HepG2 (cell line): Measurements from ENCODE around the gene ABI3BP. TPM values are rescaled to one million over a fixed set of nuclear protein-coding genes. Genes with fewer than 3 reads are reported as not detected.

ENCODE experiments used
- ATAC-seq: fragments of 200-7000 bp; cut with Tn5 transposase; 3 replicates; pipeline ENCODE4 v1.9.1; 2020; ENCODE audit warnings: mild to moderate bottlenecking, moderate library complexity
- BruUV-seq: library from RNA; stranded (reverse); fragments of 400-500 nt; replicated peaks from 2 replicates; lab custom pipeline; 2021; lab: Mats Ljungman, UMichigan
- CTCF ChIA-PET: fragments of 300-600 bp; formaldehyde crosslinking; extraction: SDS; loops from one replicate; lab custom pipeline; 2021; ENCODE audit warnings: low total read pairs, inconsistent platforms, low intra/inter-chr PET ratio; lab: Yijun Ruan, JAX
- POLR2A ChIA-PET: fragments of 350-600 bp; sonication (Branson Sonifier 250); formaldehyde crosslinking; loops from one replicate; lab custom pipeline; 2020; ENCODE audit warnings: antibody characterized with exemption, inconsistent platforms; lab: Yijun Ruan, JAX
- DNase-seq: peaks from one replicate; pipeline ENCODE4 v3.0.0-alpha.2; 2015; ENCODE audit warnings: low spot score
- FAIRE-seq: peaks from 3 replicates; lab custom pipeline; 2011; peaks lifted over from hg19 to GRCh38; lab: Jason Lieb, UNC
- H2AFZ ChIP-seq: one replicate; pipeline ENCODE4 v1.6.1; 2011; ENCODE audit warnings: low read length, inconsistent platforms
- H3K27ac ChIP-seq: fragments of 300-600 bp; 3 replicates; pipeline ENCODE4 v1.8.0; 2011; ENCODE audit warnings: mixed run types, mild to moderate bottlenecking, mixed read lengths, low read length, inconsistent platforms; ENCODE audit not compliant: insufficient read depth; ENCODE audit errors: extremely low read length
- H3K27me3 ChIP-seq, 2 experiments: fragments of 200-600 bp in 1 of 2; 2 replicates in 1 of 2; 3 replicates in 1 of 2; pipeline versions ENCODE4 v1.6.0 to v1.8.0; 2011; ENCODE audit warnings: low read length in 2 of 2, mild to moderate bottlenecking in 2 of 2, moderate library complexity in 2 of 2, inconsistent platforms in 1 of 2; ENCODE audit not compliant: insufficient read depth in 2 of 2, control insufficient read depth in 1 of 2
- H3K36me3 ChIP-seq, 2 experiments: fragments of 200-600 bp in 1 of 2; replicated peaks in 1 of 2; 2 replicates in 1 of 2; 3 replicates in 1 of 2; pipeline versions ENCODE4 v1.5.1 to v1.8.0; 2011; ENCODE audit warnings: low read length in 2 of 2, inconsistent platforms in 1 of 2; ENCODE audit not compliant: insufficient read depth in 2 of 2, control insufficient read depth in 1 of 2
- H3K4me1 ChIP-seq: 2 replicates; pipeline ENCODE4 v1.5.1; 2012; ENCODE audit warnings: low read length, inconsistent platforms; ENCODE audit not compliant: insufficient read depth
- H3K4me2 ChIP-seq: 2 replicates; pipeline ENCODE4 v1.6.0; 2011; ENCODE audit warnings: low read depth, low read length, inconsistent platforms
- H3K4me3 ChIP-seq, 3 experiments: fragments of 200-600 bp in 1 of 3; sonication (generic), shearing (Covaris generic) in 1 of 3; replicated peaks in 1 of 3; 2 replicates each; pipeline ENCODE4 v1.5.1; 2011 to 2016; ENCODE audit warnings: low read length in 3 of 3, inconsistent platforms in 2 of 3, low read depth in 2 of 3, mild to moderate bottlenecking in 2 of 3, control low read depth in 1 of 3, mixed read lengths in 1 of 3; ENCODE audit not compliant: insufficient read depth in 1 of 3
- H3K79me2 ChIP-seq: one replicate; pipeline ENCODE4 v1.6.1; 2011; ENCODE audit warnings: low read length, inconsistent platforms; ENCODE audit not compliant: insufficient read depth
- H3K9ac ChIP-seq: 2 replicates; pipeline ENCODE4 v1.6.0; 2011; ENCODE audit warnings: mild to moderate bottlenecking, low read depth, low read length, inconsistent platforms; ENCODE audit not compliant: insufficient read depth
- H3K9me3 ChIP-seq: 2 replicates; pipeline ENCODE4 v1.5.1; 2012; ENCODE audit warnings: mild to moderate bottlenecking, low read length
- H4K20me1 ChIP-seq: 2 replicates; pipeline ENCODE4 v1.6.0; 2011; ENCODE audit warnings: inconsistent platforms, mild to moderate bottlenecking, low read length, moderate library complexity; ENCODE audit not compliant: insufficient read depth
- BRD4 ChIP-seq: sonication (generic); formaldehyde crosslinking; IDR thresholded peaks from 2 replicates; pipeline ENCODE4 v1.4.0; 2020; ENCODE audit warnings: missing genetic modification reagents
- CHCHD3 ChIP-seq: sonication (generic); formaldehyde crosslinking; IDR thresholded peaks from 2 replicates; pipeline ENCODE4 v1.8.0; 2022; ENCODE audit warnings: mild to moderate bottlenecking, missing genetic modification reagents, moderate library complexity
- EP300 ChIP-seq, 3 experiments: sonication (generic) in 1 of 3; formaldehyde crosslinking in 1 of 3; IDR thresholded peaks; 2 replicates each; pipeline versions ENCODE4 v1.5.1 to v1.6.1; 2011 to 2020; ENCODE audit warnings: low read depth in 2 of 3, low read length in 2 of 3, borderline replicate concordance in 1 of 3, improper control_type of control experiment in 1 of 3, mild to moderate bottlenecking in 1 of 3, missing genetic modification reagents in 1 of 3, moderate library complexity in 1 of 3
- HIC2 ChIP-seq: sonication (generic); formaldehyde crosslinking; IDR thresholded peaks from 2 replicates; pipeline ENCODE4 v1.9.0; 2022; ENCODE audit warnings: low read depth, missing genetic modification reagents
- MLX ChIP-seq: IDR thresholded peaks from 2 replicates; pipeline ENCODE4 v1.6.1; 2016
- NONO ChIP-seq, 2 experiments: fragments of 450-650 bp in 1 of 2; sonication (generic) in 1 of 2; formaldehyde crosslinking in 1 of 2; IDR thresholded peaks in 1 of 2; conservative IDR thresholded peaks in 1 of 2; 2 replicates each; pipeline versions ENCODE4 v1.6.1 to v1.8.0; 2017 to 2022; ENCODE audit warnings: mild to moderate bottlenecking in 1 of 2, missing genetic modification reagents in 1 of 2, moderate library complexity in 1 of 2
- RXRB ChIP-seq: IDR thresholded peaks from 2 replicates; pipeline ENCODE4 v1.6.1; 2016; ENCODE audit warnings: borderline replicate concordance, missing genetic modification reagents, missing compliant biosample characterization
- ZBED4 ChIP-seq: sonication (generic); formaldehyde crosslinking; IDR thresholded peaks from 2 replicates; pipeline ENCODE4 v1.4.0; 2020; ENCODE audit warnings: missing genetic modification reagents, borderline replicate concordance
- ZBTB7A ChIP-seq: sonication (generic); formaldehyde crosslinking; IDR thresholded peaks from 2 replicates; pipeline ENCODE4 v1.8.0; 2022; ENCODE audit warnings: mild to moderate bottlenecking, missing genetic modification reagents
- ZNF484 ChIP-seq: sonication (generic); formaldehyde crosslinking; IDR thresholded peaks from 2 replicates; pipeline ENCODE4 v1.5.1; 2020; ENCODE audit warnings: mild to moderate bottlenecking, low read depth, missing genetic modification reagents, borderline replicate concordance
- ZNF563 ChIP-seq: sonication (generic); formaldehyde crosslinking; IDR thresholded peaks from 2 replicates; pipeline ENCODE4 v1.8.0; 2022; ENCODE audit warnings: mild to moderate bottlenecking, moderate library complexity, missing genetic modification reagents
- ZNF773 ChIP-seq: sonication (generic); formaldehyde crosslinking; IDR thresholded peaks from 2 replicates; pipeline ENCODE4 v1.4.0; 2020; ENCODE audit warnings: missing genetic modification reagents, borderline replicate concordance
- WGBS: methylation state at CpG from one replicate; pipeline ENCODE4 v1.1.6; 2017; ENCODE audit warnings: low lambda C conversion rate; 5-methylcytosine and 5-hydroxymethylcytosine counted together
- in situ Hi-C: cut with HindIII; loops from 2 replicates; pipeline ENCODE4 v1.10.0; 2017; ENCODE audit warnings: low pct_unique_long_range_greater_than_20kb; ENCODE audit not compliant: extremely low pct_ligation_motif_present
- intact Hi-C: fragments of 100-400 bp; cut with micrococcal nuclease; formaldehyde crosslinking; loops from one replicate; pipeline ENCODE4 v1.10.0; 2022; ENCODE audit not compliant: unreplicated experiment
- polyA plus RNA-seq, 8 experiments: library from polyadenylated mRNA; depleted of rRNA in 3 of 8; stranded (reverse) in 7 of 8; unstranded in 1 of 8; fragments of >200 nt; fragmentation: Illumina TruSeq in 4 of 8; extraction: Trizol in 4 of 8; gene quantifications; 2 replicates each; pipeline versions ENCODE4 v1.2.1 to v1.2.3, GENCODE V29; 2011 to 2016; ENCODE audit warnings: low read depth in 4 of 8, missing spikeins in 1 of 8, mixed read lengths in 1 of 8; ENCODE audit not compliant: insufficient read depth in 1 of 8
- total RNA-seq, 5 experiments: library from RNA; depleted of rRNA; stranded (reverse); fragments of >200 nt; fragmentation: Illumina TruSeq; extraction: Trizol; gene quantifications; 2 replicates each; pipeline ENCODE4 v1.2.3, GENCODE V29; 2016; ENCODE audit warnings: low read depth in 1 of 5

ABI3BP gene
- total and polyA plus RNA-seq, 2 of the 13 experiments (the other 11 are each of a cell fraction or from before 2014, with no cell fraction given), result not detected

- 5% methylated on average over 5 of the region's 5 CpGs for WGBS
- no TSS peak for BruUV-seq
- no peak overlapping the region for H3K4me2 ChIP-seq
- no peaks in the 10 kb centered on the region for H3K36me3 ChIP-seq
- H3K27ac ChIP-seq, result no peak overlapping the region
- FAIRE-seq (no peak), ATAC-seq (no peak), DNase-seq (no peak)
- TF ChIP-seq BRD4 (CRISPR knock-in tag) (no peak), MLX (CRISPR knock-in tag) (no peak), NONO (IDR thresholded peaks at IDR 0.05) (no peak), NONO (CRISPR knock-in tag; conservative IDR thresholded peaks at IDR 0.05) (no peak), ZNF484 (CRISPR knock-in tag) (no peak), ZNF773 (CRISPR knock-in tag) (no peak), ZBTB7A (CRISPR knock-in tag) (no peak)
- in situ Hi-C loops, result no loop called here
- no peaks in the 10 kb centered on the region for H3K79me2 ChIP-seq
- intact Hi-C loops, result no loop called here
- no peaks in the 10 kb centered on the region for H3K9me3 ChIP-seq
- no peak overlapping the region for H3K9ac ChIP-seq
- H2AFZ ChIP-seq, result no peak overlapping the region
- ChIA-PET POLR2A (no interaction called here), CTCF (no interaction called here)
- H4K20me1 ChIP-seq, result no peaks in the 10 kb centered on the region
- no peak overlapping the region for H3K4me3 ChIP-seq
- H3K4me1 ChIP-seq, result no peaks in the 10 kb centered on the region
- no peaks in the 10 kb centered on the region for H3K27me3 ChIP-seq
These were observed 118.0 kb downstream of the ABI3BP start for GRCh38 chr3:100875239-100875638.

GRCh38 chr3:100873611-100874010 is 119.6 kb downstream of the ABI3BP start:
- no TSS peak for BruUV-seq
- intact Hi-C loops (no loop called here), in situ Hi-C loops (no loop called here)
- Histone ChIP-seq H3K9me3 (no peaks in the 10 kb centered on the region), H3K4me1 (no peaks in the 10 kb centered on the region), H3K27ac (no peak overlapping the region), H3K9ac (no peak overlapping the region), H4K20me1 (no peaks in the 10 kb centered on the region), H3K4me3 (no peak overlapping the region), H3K4me2 (no peak overlapping the region), H3K27me3 (no peaks in the 10 kb centered on the region), H3K36me3 (no peaks in the 10 kb centered on the region), H2AFZ (no peak overlapping the region), H3K79me2 (no peaks in the 10 kb centered on the region)
- ChIA-PET CTCF (no interaction called here), POLR2A (no interaction called here)
- no peak for FAIRE-seq
- WGBS, result 18% methylated on average over 3 of the region's 3 CpGs
- no peak for ATAC-seq
- no peak for DNase-seq
- TF ChIP-seq ZNF563 (CRISPR knock-in tag), result no peak
- no peak for TF ChIP-seq RXRB (CRISPR knock-in tag)
- no peak for TF ChIP-seq HIC2 (CRISPR knock-in tag)
- no peak for TF ChIP-seq ZBED4 (CRISPR knock-in tag)
- no peak for TF ChIP-seq EP300 (IDR thresholded peaks at IDR 0.05; ENCODE audit: low read depth in 2 of 2, low read length in 2 of 2)
- TF ChIP-seq EP300 (CRISPR knock-in tag; IDR thresholded peaks at IDR 0.05; ENCODE audit: borderline replicate concordance), result no peak
- TF ChIP-seq CHCHD3 (CRISPR knock-in tag), result no peak
